ENCODE measurements around the gene PDE4D.

GRCh38 chr5:59173578-59173977, 719.9 kb downstream of the PDE4D start:
- TF ChIP-seq EZH2 (IDR thresholded peaks at IDR 0.05; ENCODE audit: borderline replicate concordance, low read depth, low read length, poor library complexity, severe bottlenecking), result no peak
- no peak for TF ChIP-seq CTCF (conservative IDR thresholded peaks at IDR 0.05; ENCODE audit: low read depth, low read length)
